Gastrocnemius medialis (tissue), 4 donors: ENCODE measurements around the gene RASL11A. TPM values are rescaled to one million over a fixed set of nuclear protein-coding genes. Genes with fewer than 3 reads are reported as not detected.

Experiments used
- ATAC-seq, 2 donors: fragments of 150-250 bp; one replicate each; pipeline ENCODE4 v1.9.1; 2016
- DNase-seq, 2 donors: peaks; one replicate each; pipeline ENCODE4 v3.0.0-alpha.2; 2019
- H3K27ac ChIP-seq, 4 donors: fragments of 200-600 bp; sonication (generic); 1 replicate in 1 of 4; 2 replicates in 3 of 4; pipeline ENCODE4 v1.5.1; 2016 to 2018; ENCODE audit warnings: mild to moderate bottlenecking in 2 of 4, moderate library complexity in 1 of 4
- H3K27me3 ChIP-seq, 3 donors: fragments of 200-600 bp; sonication (generic) in 2 of 3; 1 replicate in 1 of 3; 2 replicates in 2 of 3; pipeline versions ENCODE4 v1.5.1 to v1.6.0; 2016 to 2019; ENCODE audit warnings: mild to moderate bottlenecking in 1 of 3, moderate library complexity in 1 of 3
- H3K36me3 ChIP-seq, 2 donors: fragments of 200-600 bp; sonication (generic) in 1 of 2; one replicate each; pipeline ENCODE4 v1.5.1; 2017 to 2018
- H3K4me1 ChIP-seq, 2 donors: fragments of 200-600 bp; sonication (generic) in 1 of 2; one replicate each; pipeline ENCODE4 v1.5.1; 2016 to 2017; ENCODE audit warnings: mild to moderate bottlenecking in 2 of 2
- H3K4me3 ChIP-seq, 4 donors: fragments of 200-600 bp; sonication (generic) in 3 of 4; 1 replicate in 1 of 4; 2 replicates in 3 of 4; pipeline ENCODE4 v1.5.1; 2016 to 2019; ENCODE audit warnings: mild to moderate bottlenecking in 2 of 4
- H3K9me3 ChIP-seq, 3 donors: fragments of 200-600 bp; sonication (generic) in 2 of 3; 1 replicate in 1 of 3; 2 replicates in 2 of 3; pipeline ENCODE4 v1.5.1; 2016 to 2019
- POLR2A ChIP-seq, 2 donors: fragments of 450-650 bp; IDR thresholded peaks; one replicate each; pipeline ENCODE4 v1.6.1; 2017; ENCODE audit warnings: antibody characterized with exemption in 2 of 2, mild to moderate bottlenecking in 2 of 2, moderate library complexity in 2 of 2
- in situ Hi-C, 4 donors: fragments of 200-750 bp; cut with MboI; loops; one replicate each; pipeline versions ENCODE4 v1.15.0 to v1.8.0; 2017; ENCODE audit warnings: low sequenced_read_pairs in 4 of 4
- intact Hi-C: fragments of 100-400 bp; cut with DNase I; formaldehyde crosslinking; loops from one replicate; pipeline ENCODE4 v1.15.1; 2023; ENCODE audit warnings: low total_unique reads
- total RNA-seq, 4 donors: library from RNA; depleted of rRNA; stranded (reverse); fragments of >200 nt; gene quantifications; one replicate each; pipeline versions ENCODE4 v1.1.0 to v1.2.3, GENCODE V29; 2016
- TF ChIP-seq, protein P1 (sequence below), 5 experiments: fragments of 450-650 bp in 3 of 5; fragments of 200-600 bp in 2 of 5; sonication (generic) in 2 of 5; IDR thresholded peaks in 4 of 5; conservative IDR thresholded peaks in 1 of 5; 1 replicate in 4 of 5; 2 replicates in 1 of 5; pipeline ENCODE4 v1.5.1; 2016 to 2019; ENCODE audit warnings: antibody characterized with exemption in 5 of 5, mild to moderate bottlenecking in 3 of 5, moderate library complexity in 3 of 5

RASL11A gene
- total RNA-seq, 4 donors from 2014 or later = 2.8 to 9.0 (median 5.7) TPM

DNA sequence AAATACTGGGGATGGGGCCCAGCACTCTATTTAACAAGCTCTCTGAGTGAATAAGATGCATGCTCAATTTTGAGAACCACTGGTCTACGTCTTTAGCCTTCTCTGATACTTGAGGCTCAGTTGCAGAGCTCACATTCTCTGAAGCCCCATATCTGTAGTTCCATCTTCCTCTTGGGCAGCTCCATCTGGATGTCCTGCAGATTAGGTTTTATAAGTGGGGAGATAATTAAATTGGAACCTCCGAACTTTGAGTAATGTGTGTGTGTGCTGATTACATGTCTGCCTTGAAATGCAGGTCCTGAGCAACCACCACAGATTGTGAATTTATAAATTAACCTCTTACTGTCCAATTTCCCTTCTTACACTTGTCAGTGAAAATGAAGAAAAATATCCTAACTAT is 7.2 kb upstream of the RASL11A start:
- TF ChIP-seq POLR2A (IDR thresholded peaks at IDR 0.05) = no peak
- TF ChIP-seq, protein P1, sequence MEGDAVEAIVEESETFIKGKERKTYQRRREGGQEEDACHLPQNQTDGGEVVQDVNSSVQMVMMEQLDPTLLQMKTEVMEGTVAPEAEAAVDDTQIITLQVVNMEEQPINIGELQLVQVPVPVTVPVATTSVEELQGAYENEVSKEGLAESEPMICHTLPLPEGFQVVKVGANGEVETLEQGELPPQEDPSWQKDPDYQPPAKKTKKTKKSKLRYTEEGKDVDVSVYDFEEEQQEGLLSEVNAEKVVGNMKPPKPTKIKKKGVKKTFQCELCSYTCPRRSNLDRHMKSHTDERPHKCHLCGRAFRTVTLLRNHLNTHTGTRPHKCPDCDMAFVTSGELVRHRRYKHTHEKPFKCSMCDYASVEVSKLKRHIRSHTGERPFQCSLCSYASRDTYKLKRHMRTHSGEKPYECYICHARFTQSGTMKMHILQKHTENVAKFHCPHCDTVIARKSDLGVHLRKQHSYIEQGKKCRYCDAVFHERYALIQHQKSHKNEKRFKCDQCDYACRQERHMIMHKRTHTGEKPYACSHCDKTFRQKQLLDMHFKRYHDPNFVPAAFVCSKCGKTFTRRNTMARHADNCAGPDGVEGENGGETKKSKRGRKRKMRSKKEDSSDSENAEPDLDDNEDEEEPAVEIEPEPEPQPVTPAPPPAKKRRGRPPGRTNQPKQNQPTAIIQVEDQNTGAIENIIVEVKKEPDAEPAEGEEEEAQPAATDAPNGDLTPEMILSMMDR (IDR thresholded peaks at IDR 0.05 in 4 of 5, conservative IDR thresholded peaks at IDR 0.05 in 1 of 5) = no peak
- no peaks in the 10 kb centered on the region for H3K9me3 ChIP-seq
- DNase-seq (no peak), ATAC-seq (no peak)
- H3K27me3 ChIP-seq = no peaks in the 10 kb centered on the region
- no peak overlapping the region for H3K27ac ChIP-seq
- intact Hi-C loops (loop anchor here (10.0 kb wide), 1 partner anchor 881 kb away; no protein-coding TSS in a partner anchor), in situ Hi-C loops (loop anchor here (25.0 kb wide), 3 partner anchors 174 to 874 kb away; partner anchors contain the start of genes LNX2 (in 3 of the 4), POLR1D (in 3 of the 4) and PAN3 (in 1 of the 4))
- no peak overlapping the region for H3K4me3 ChIP-seq
- H3K4me1 ChIP-seq = peaks cover 4 to 21% of the 10 kb centered on the region in 2 donors
- peaks cover 0 to 6% of the 10 kb centered on the region in 2 donors for H3K36me3 ChIP-seq

DNA sequence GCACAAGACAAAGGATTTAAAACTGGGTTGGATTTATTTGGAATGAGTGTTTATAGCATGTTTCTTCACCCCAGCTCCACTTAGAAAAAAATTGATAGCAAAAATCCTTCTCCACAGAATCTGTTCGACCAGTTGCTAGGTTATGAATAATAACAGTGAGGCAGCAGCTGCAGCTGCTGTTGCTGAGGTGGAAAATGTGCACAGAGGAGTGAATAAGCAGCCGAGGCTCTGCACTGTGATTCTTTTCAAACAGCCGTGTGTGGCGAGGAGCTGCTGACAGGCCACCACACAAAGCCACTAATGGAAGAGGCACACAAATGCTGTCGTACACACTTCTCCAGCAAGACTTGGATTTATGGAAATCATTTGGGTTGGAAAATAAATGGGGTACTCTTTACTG is 6.4 kb upstream of the RASL11A start:
- Histone ChIP-seq H3K9me3 (no peaks in the 10 kb centered on the region), H3K27me3 (no peaks in the 10 kb centered on the region), H3K4me3 (no peak overlapping the region), H3K4me1 (peaks cover 4 to 21% of the 10 kb centered on the region in 2 donors), H3K36me3 (no peaks in the 10 kb centered on the region), H3K27ac (peak overlapping the region in 1 of 4 donors; percentile 8)
- no peak for TF ChIP-seq POLR2A (IDR thresholded peaks at IDR 0.05)
- TF ChIP-seq, protein P1 (IDR thresholded peaks at IDR 0.05 in 4 of 5, conservative IDR thresholded peaks at IDR 0.05 in 1 of 5) = no peak
- intact Hi-C loops = loop anchor here (10.0 kb wide), 1 partner anchor 881 kb away; no protein-coding TSS in a partner anchor
- in situ Hi-C loops = loop anchor here (25.0 kb wide), 3 partner anchors 173 to 873 kb away; partner anchors contain the start of genes LNX2 (in 3 of the 4), POLR1D (in 3 of the 4) and PAN3 (in 1 of the 4)
- DNase-seq (no peak), ATAC-seq (peak in 1 of 2 donors; percentile 32)

DNA sequence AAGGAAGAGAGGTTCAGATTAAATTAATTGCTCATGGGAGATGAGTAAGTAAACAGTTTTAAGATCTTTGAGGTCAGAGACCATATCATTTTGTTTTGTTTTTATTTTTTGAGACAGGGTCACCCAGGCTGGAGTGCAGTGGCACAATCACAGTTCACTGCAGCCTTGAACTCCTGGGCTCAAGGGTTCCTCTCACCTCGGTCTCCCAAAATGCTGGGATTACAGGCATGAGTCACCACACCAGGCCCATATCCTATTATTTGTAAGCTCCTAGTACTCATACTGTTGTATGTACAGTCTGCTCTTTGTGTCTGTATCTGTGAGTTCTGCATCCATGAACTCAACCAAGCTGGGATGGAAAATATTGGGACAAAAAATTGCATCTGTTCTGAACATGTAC is 6.0 kb upstream of the RASL11A start:
- no peak for TF ChIP-seq POLR2A (IDR thresholded peaks at IDR 0.05)
- TF ChIP-seq, protein P1 (IDR thresholded peaks at IDR 0.05 in 4 of 5, conservative IDR thresholded peaks at IDR 0.05 in 1 of 5) = no peak
- Histone ChIP-seq H3K36me3 (no peaks in the 10 kb centered on the region), H3K27ac (peak overlapping the region in 1 of 4 donors; percentile 8), H3K27me3 (no peaks in the 10 kb centered on the region), H3K9me3 (no peaks in the 10 kb centered on the region), H3K4me3 (no peak overlapping the region), H3K4me1 (peaks cover 4 to 21% of the 10 kb centered on the region in 2 donors)
- ATAC-seq (no peak), DNase-seq (no peak)
- in situ Hi-C loops (loop anchor here (25.0 kb wide), 3 partner anchors 173 to 873 kb away; partner anchors contain the start of genes LNX2 (in 3 of the 4), POLR1D (in 3 of the 4) and PAN3 (in 1 of the 4)), intact Hi-C loops (loop anchor here (10.0 kb wide), 1 partner anchor 880 kb away; no protein-coding TSS in a partner anchor)

DNA sequence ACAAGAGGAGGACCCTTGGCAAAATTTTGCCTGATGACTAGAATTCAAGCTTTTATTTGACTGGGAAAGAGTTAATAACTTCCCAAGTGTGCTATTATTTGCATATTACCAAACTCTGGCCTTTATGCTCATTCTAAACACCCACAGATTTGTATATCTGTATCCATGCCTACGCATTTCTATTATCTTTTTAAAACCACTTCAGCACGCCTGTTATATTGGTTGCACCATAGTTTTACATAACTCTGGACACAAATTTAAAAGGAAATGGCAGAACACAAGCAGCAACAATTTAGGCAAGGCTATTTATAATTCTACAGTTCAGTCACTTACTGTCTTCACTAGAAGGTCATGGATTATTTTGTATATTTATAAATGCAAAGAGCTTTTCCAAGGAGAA is 3.7 kb upstream of the RASL11A start:
- H3K4me1 ChIP-seq = peaks cover 8 to 15% of the 10 kb centered on the region in 2 donors

More for the DNA sequence above, 3.7 kb upstream of the RASL11A start:
- DNase-seq = no peak
- Histone ChIP-seq H3K27me3 (no peaks in the 10 kb centered on the region), H3K36me3 (no peaks in the 10 kb centered on the region), H3K9me3 (no peaks in the 10 kb centered on the region), H3K27ac (no peak overlapping the region), H3K4me3 (no peak overlapping the region)
- no peak for ATAC-seq
- intact Hi-C loops (loop anchor here (10.0 kb wide), 1 partner anchor 878 kb away; no protein-coding TSS in a partner anchor), in situ Hi-C loops (loop anchor here (25.0 kb wide), 3 partner anchors 170 to 870 kb away; partner anchors contain the start of genes LNX2 (in 3 of the 4), POLR1D (in 3 of the 4) and PAN3 (in 1 of the 4))
- no peak for TF ChIP-seq POLR2A (IDR thresholded peaks at IDR 0.05)
- TF ChIP-seq, protein P1 (IDR thresholded peaks at IDR 0.05 in 4 of 5, conservative IDR thresholded peaks at IDR 0.05 in 1 of 5) = no peak
